OCI-LY1 (cell line): Measurements from ENCODE around the gene GIGYF2.

Experiments
- H2AFZ ChIP-seq: fragments of 200-600 bp; sonication (generic), shearing (Covaris generic); 2 replicates; pipeline ENCODE4 v1.6.0; 2014; ENCODE audit warnings: antibody characterized with exemption, mild to moderate bottlenecking, low read length
- H3F3A ChIP-seq: fragments of 200-600 bp; sonication (generic), shearing (Covaris generic); 2 replicates; pipeline ENCODE4 v1.6.0; 2014; ENCODE audit warnings: mild to moderate bottlenecking, antibody characterized with exemption, low read length, moderate library complexity; ENCODE audit not compliant: insufficient read depth
- H3K27ac ChIP-seq: fragments of 200-600 bp; sonication (generic); 2 replicates; pipeline ENCODE4 v1.5.1; 2014; ENCODE audit warnings: low read length, mixed run types, mild to moderate bottlenecking, low read depth; ENCODE audit not compliant: poor library complexity, severe bottlenecking
- H3K27me3 ChIP-seq: fragments of 200-600 bp; sonication (generic); 2 replicates; pipeline ENCODE4 v1.6.0; 2014; ENCODE audit warnings: antibody characterized with exemption, mild to moderate bottlenecking, low read length, moderate library complexity; ENCODE audit not compliant: insufficient read depth
- H3K36me3 ChIP-seq: fragments of 200-600 bp; sonication (generic); 2 replicates; pipeline ENCODE4 v1.6.1; 2014; ENCODE audit warnings: mild to moderate bottlenecking, antibody characterized with exemption, low read length, moderate library complexity, mixed read lengths; ENCODE audit not compliant: insufficient read depth
- H3K4me1 ChIP-seq: fragments of 200-600 bp; sonication (generic); 2 replicates; pipeline ENCODE4 v1.5.1; 2014; ENCODE audit warnings: mild to moderate bottlenecking, low read length, moderate library complexity; ENCODE audit not compliant: insufficient read depth, severe bottlenecking
- H3K4me2 ChIP-seq: fragments of 200-600 bp; sonication (generic), shearing (Covaris generic); 2 replicates; pipeline ENCODE4 v1.6.1; 2014; ENCODE audit warnings: low read length
- H3K4me3 ChIP-seq: fragments of 200-600 bp; sonication (generic); 2 replicates; pipeline ENCODE4 v1.5.1; 2014; ENCODE audit warnings: low read length, low read depth, mild to moderate bottlenecking, mixed read lengths; ENCODE audit not compliant: poor library complexity, severe bottlenecking
- H3K79me2 ChIP-seq: fragments of 200-600 bp; shearing (Covaris generic); 2 replicates; pipeline ENCODE4 v1.6.1; 2016; ENCODE audit warnings: mixed run types, low read length, mixed read lengths; ENCODE audit not compliant: insufficient read depth
- H3K9ac ChIP-seq: fragments of 200-600 bp; sonication (generic), shearing (Covaris generic); 2 replicates; pipeline ENCODE4 v1.6.1; 2014; ENCODE audit warnings: mild to moderate bottlenecking, low read length, mixed read lengths
- H3K9me2 ChIP-seq: fragments of 200-600 bp; sonication (generic), shearing (Covaris generic); 2 replicates; pipeline ENCODE4 v1.6.1; 2014; ENCODE audit warnings: low read depth, mild to moderate bottlenecking, low read length, mixed read lengths
- H3K9me3 ChIP-seq: fragments of 200-600 bp; shearing (Covaris generic); 2 replicates; pipeline ENCODE4 v1.6.1; 2014; ENCODE audit warnings: low read length, mixed read lengths
- H4K20me1 ChIP-seq: fragments of 200-600 bp; sonication (generic), shearing (Covaris generic); 2 replicates; pipeline ENCODE4 v1.6.0; 2016; ENCODE audit warnings: mild to moderate bottlenecking, low read length; ENCODE audit not compliant: insufficient read depth
- EZH2 ChIP-seq: fragments of 200-600 bp; sonication (generic), shearing (Covaris generic); IDR thresholded peaks from 2 replicates; pipeline ENCODE4 v1.8.0; 2017; ENCODE audit warnings: borderline replicate concordance, mixed run types, mild to moderate bottlenecking, antibody characterized with exemption, low read length, moderate library complexity, mixed read lengths
- TF ChIP-seq, protein P1 (sequence below): fragments of 200-600 bp; sonication (generic), shearing (Covaris generic); IDR thresholded peaks from 2 replicates; pipeline ENCODE4 v1.5.1; 2017; ENCODE audit warnings: mild to moderate bottlenecking, antibody characterized with exemption, low read length, moderate library complexity, mixed read lengths

Gene GIGYF2

DNA sequence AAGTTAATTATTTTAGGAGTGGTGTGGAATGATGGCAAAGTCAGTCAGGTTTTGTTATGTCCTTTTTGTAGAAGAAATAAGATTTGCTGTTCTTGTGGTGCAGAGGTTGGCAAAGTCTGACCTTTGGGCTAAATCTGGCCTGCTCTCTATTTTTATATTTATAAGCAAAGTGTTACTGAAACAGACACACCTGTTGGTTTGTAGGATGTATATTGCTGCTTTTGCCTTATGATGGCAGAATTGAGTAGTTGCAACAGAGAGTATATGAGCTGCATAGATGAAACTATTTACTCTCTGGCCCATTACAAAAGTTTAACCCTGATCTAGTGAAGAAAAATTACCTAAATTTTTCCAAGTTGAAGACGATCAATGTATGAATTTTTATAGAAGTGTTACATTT is 113.3 kb downstream of the GIGYF2 start:
- H3K9me2 ChIP-seq = no peaks in the 10 kb centered on the region
- no peaks in the 10 kb centered on the region for H3K9me3 ChIP-seq
- no peak overlapping the region for H2AFZ ChIP-seq
- no peak overlapping the region for H3K9ac ChIP-seq
- no peaks in the 10 kb centered on the region for H3K4me1 ChIP-seq
- no peaks in the 10 kb centered on the region for H3K79me2 ChIP-seq
- TF ChIP-seq, protein P1, sequence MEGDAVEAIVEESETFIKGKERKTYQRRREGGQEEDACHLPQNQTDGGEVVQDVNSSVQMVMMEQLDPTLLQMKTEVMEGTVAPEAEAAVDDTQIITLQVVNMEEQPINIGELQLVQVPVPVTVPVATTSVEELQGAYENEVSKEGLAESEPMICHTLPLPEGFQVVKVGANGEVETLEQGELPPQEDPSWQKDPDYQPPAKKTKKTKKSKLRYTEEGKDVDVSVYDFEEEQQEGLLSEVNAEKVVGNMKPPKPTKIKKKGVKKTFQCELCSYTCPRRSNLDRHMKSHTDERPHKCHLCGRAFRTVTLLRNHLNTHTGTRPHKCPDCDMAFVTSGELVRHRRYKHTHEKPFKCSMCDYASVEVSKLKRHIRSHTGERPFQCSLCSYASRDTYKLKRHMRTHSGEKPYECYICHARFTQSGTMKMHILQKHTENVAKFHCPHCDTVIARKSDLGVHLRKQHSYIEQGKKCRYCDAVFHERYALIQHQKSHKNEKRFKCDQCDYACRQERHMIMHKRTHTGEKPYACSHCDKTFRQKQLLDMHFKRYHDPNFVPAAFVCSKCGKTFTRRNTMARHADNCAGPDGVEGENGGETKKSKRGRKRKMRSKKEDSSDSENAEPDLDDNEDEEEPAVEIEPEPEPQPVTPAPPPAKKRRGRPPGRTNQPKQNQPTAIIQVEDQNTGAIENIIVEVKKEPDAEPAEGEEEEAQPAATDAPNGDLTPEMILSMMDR = no peak
- no peak for TF ChIP-seq EZH2
- no peak overlapping the region for H3K4me2 ChIP-seq
- no peak overlapping the region for H3K4me3 ChIP-seq
- no peaks in the 10 kb centered on the region for H3F3A ChIP-seq
- peaks cover 69% of the 10 kb centered on the region for H3K36me3 ChIP-seq
- no peaks in the 10 kb centered on the region for H3K27me3 ChIP-seq
- H4K20me1 ChIP-seq = no peaks in the 10 kb centered on the region
- H3K27ac ChIP-seq = no peak overlapping the region

DNA sequence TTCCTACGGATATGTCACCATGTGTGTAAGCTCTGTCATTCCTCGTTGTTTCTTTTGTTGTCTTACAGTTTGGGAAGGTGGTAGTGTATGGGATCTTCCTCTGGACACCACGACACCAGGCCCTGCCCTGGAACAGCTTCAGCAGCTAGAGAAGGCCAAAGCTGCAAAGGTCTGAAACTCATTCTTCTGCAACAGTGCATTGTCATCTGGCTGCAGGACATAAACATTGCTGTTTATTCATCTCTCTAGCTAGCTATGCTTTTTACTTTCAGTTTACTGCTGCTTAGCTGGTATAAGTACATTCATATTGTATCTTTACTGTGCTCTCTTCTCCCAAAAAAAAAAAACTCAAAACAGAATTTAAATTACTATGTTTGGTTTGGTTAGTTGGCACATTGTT is 118.4 kb downstream of the GIGYF2 start:
- Histone ChIP-seq H3K79me2 (no peaks in the 10 kb centered on the region), H3K4me2 (no peak overlapping the region), H3K4me3 (no peak overlapping the region), H4K20me1 (no peaks in the 10 kb centered on the region), H3K9me3 (no peaks in the 10 kb centered on the region), H3F3A (no peaks in the 10 kb centered on the region), H3K9ac (no peak overlapping the region), H2AFZ (no peak overlapping the region), H3K27me3 (no peaks in the 10 kb centered on the region), H3K9me2 (no peaks in the 10 kb centered on the region), H3K27ac (no peak overlapping the region), H3K4me1 (no peaks in the 10 kb centered on the region), H3K36me3 (peaks cover 84% of the 10 kb centered on the region)
- TF ChIP-seq, protein P1 = no peak
- TF ChIP-seq EZH2 = no peak

DNA sequence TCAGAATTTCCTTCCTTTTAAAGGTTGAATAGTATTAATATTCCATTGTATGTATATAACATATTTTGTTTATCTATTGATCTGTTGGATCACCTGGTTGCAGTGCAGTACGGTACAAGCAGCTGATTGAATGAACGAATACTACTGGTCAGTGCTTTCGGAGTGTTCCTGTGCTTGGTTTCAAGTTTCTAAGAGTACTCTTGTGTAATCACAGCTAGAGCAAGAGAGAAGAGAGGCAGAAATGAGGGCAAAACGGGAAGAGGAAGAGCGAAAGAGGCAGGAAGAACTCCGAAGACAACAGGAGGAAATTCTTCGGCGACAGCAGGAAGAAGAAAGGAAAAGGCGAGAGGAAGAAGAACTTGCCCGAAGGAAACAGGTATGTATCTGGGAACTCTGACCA is 119.5 kb downstream of the GIGYF2 start:
- Histone ChIP-seq H3K4me2 (no peak overlapping the region), H3K4me3 (no peak overlapping the region), H2AFZ (no peak overlapping the region), H3K36me3 (peaks cover 81% of the 10 kb centered on the region), H3K27me3 (no peaks in the 10 kb centered on the region), H3K4me1 (no peaks in the 10 kb centered on the region), H3K27ac (no peak overlapping the region), H3K9me2 (no peaks in the 10 kb centered on the region), H3F3A (no peaks in the 10 kb centered on the region), H3K9me3 (no peaks in the 10 kb centered on the region), H3K9ac (no peak overlapping the region), H3K79me2 (no peaks in the 10 kb centered on the region), H4K20me1 (no peaks in the 10 kb centered on the region)
- no peak for TF ChIP-seq EZH2
- TF ChIP-seq, protein P1 = no peak
